ENCODE results near the gene SLC1A3. TPM values are rescaled to one million over a fixed set of nuclear protein-coding genes. Genes with fewer than 3 reads are reported as not detected.

SLC1A3 gene
- total and polyA plus RNA-seq, 4 donors: 3.4 to 47.6 (median 28.2) TPM

DNA sequence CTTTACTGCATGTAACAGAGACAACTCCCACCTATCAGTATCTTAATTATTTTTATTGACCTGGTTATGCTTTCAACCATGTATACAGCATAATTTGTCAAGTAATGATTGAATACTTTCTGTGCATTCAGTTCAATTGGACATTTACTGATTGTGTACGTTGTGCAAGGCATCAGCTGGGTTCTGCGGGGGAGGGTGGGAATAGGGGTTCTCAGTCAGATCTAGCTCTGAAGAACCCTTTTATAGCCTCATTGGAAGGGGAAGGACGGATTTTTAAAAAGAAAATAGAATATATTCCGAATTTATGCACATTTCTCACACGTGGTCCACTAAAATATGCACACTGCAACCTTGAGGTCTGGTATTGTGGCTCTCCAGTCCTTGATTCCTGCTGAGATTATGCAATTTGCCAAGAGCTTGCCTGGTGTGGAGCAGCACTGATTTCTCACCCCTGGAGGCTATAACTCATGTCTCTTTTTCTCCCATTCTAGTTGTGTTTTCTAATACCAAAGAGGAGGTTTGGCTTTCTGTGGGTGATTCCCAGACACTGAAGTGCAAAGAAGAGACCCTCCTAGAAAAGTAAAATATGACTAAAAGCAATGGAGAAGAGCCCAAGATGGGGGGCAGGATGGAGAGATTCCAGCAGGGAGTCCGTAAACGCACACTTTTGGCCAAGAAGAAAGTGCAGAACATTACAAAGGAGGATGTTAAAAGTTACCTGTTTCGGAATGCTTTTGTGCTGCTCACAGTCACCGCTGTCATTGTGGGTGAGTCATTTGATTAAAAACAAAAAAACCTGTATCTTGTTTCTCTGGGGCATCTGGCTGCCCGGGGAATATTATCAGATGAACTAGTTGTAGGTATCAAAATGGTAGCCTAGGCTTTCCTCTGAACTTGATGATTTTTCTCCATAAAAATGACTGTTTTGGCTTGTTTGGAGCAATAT is 1.7 kb downstream of the SLC1A3 start:
- peaks cover 0 to 14% (median 3%) of the 10 kb centered on the region in 5 donors for H3K4me1 ChIP-seq (ENCODE audit: control insufficient read depth in 5 of 5, insufficient read depth in 5 of 5, low read length in 5 of 5)
- WGBS, 2 donors: 74% methylated on average over 10 of the region's 10 CpGs
- peaks cover 0 to 5% (median 2%) of the 10 kb centered on the region in 4 donors for H3K36me3 ChIP-seq (ENCODE audit: control insufficient read depth in 4 of 4, insufficient read depth in 4 of 4, low read length in 4 of 4)
- DNase-seq: no peak
- no peak for ATAC-seq (ENCODE audit: insufficient read depth, low FRiP score)
- H3K9ac ChIP-seq (ENCODE audit: insufficient read depth in 1 of 2, low read length in 2 of 2): no peak overlapping the region
- H3K27ac ChIP-seq (ENCODE audit: low read depth in 1 of 2, low read length in 1 of 2): peak overlapping the region in 1 of 2 donors; percentile 62
- peaks cover 0 to 18% (median 3%) of the 10 kb centered on the region in 3 donors for H3K27me3 ChIP-seq (ENCODE audit: control insufficient read depth in 3 of 3, insufficient read depth in 3 of 3, low read length in 2 of 3)
- no peak overlapping the region for H3K4me3 ChIP-seq
- no peak for TF ChIP-seq CTCF (IDR thresholded peaks at IDR 0.05; ENCODE audit: control extremely low read depth, extremely low read depth)
- H3K9me3 ChIP-seq (ENCODE audit: control insufficient read depth in 4 of 4, insufficient read depth in 3 of 4, low read length in 3 of 4): no peaks in the 10 kb centered on the region

- Histone ChIP-seq H3K4me1 (ENCODE audit: control insufficient read depth in 5 of 5, insufficient read depth in 5 of 5, low read length in 5 of 5) (peaks cover 0 to 21% (median 5%) of the 10 kb centered on the region in 5 donors), H3K9ac (ENCODE audit: insufficient read depth in 1 of 2, low read length in 2 of 2) (no peak overlapping the region), H3K27ac (ENCODE audit: low read depth in 1 of 2, low read length in 1 of 2) (peak overlapping the region in 1 of 2 donors; percentile 75), H3K36me3 (ENCODE audit: control insufficient read depth in 4 of 4, insufficient read depth in 4 of 4, low read length in 4 of 4) (peaks cover 0 to 5% (median 2%) of the 10 kb centered on the region in 4 donors), H3K4me3 (no peak overlapping the region), H3K9me3 (ENCODE audit: control insufficient read depth in 4 of 4, insufficient read depth in 3 of 4, low read length in 3 of 4) (peaks cover 0 to 1% (median 0%) of the 10 kb centered on the region in 4 donors), H3K27me3 (ENCODE audit: control insufficient read depth in 3 of 3, insufficient read depth in 3 of 3, low read length in 2 of 3) (peaks cover 0 to 17% (median 3%) of the 10 kb centered on the region in 3 donors)
- TF ChIP-seq CTCF (IDR thresholded peaks at IDR 0.05; ENCODE audit: control extremely low read depth, extremely low read depth): no peak
- WGBS, 2 donors: 85 to 89% methylated on average over 1 of the region's 1 CpG
- ATAC-seq (ENCODE audit: insufficient read depth, low FRiP score) (no peak), DNase-seq (no peak)
These were observed 4.2 kb downstream of the SLC1A3 start for GRCh38 chr5:36610621-36611020.

DNA sequence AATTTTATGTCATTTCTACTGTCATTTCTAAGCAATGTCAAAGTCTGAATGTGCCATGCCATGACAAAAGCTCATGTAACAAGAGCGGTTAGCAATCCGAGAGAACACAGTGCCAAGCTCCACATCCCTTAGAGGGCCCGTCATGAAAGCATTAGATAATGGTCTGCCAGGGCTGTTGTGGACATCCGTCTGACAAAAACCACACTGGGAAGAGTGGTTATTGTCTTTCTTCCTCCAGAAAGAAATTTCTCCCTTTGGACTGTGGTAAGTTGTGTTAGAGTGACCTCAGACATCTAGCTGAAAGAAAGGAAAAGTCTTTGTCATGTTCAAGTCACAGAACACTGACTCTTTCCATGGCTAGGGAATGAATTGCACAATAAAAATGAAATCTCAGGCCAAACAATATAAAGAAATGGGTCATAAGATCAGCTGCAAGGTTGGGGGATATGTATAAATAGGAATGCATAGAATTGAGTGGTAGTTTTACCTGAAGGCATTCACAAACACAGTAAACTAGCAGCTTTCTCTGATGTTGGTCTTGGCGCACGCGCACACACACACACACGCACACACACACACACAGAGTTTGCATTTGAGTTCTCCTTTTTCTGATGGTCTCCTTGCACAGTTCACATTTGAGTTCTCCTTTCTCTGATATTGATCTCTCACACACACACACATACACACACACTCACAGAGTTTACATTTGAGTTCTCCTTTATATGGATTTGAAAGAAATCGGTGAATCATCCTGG is 5.3 kb downstream of the SLC1A3 start:
- Histone ChIP-seq H3K9ac (ENCODE audit: insufficient read depth in 1 of 2, low read length in 2 of 2) (no peak overlapping the region), H3K4me3 (no peak overlapping the region), H3K9me3 (ENCODE audit: control insufficient read depth in 4 of 4, insufficient read depth in 3 of 4, low read length in 3 of 4) (peaks cover 0 to 1% (median 0%) of the 10 kb centered on the region in 4 donors), H3K4me1 (ENCODE audit: control insufficient read depth in 5 of 5, insufficient read depth in 5 of 5, low read length in 5 of 5) (peaks cover 0 to 21% (median 5%) of the 10 kb centered on the region in 5 donors), H3K27me3 (ENCODE audit: control insufficient read depth in 3 of 3, insufficient read depth in 3 of 3, low read length in 2 of 3) (peaks cover 0 to 14% (median 0%) of the 10 kb centered on the region in 3 donors), H3K27ac (ENCODE audit: low read depth in 1 of 2, low read length in 1 of 2) (peak overlapping the region in 1 of 2 donors; percentile 22), H3K36me3 (ENCODE audit: control insufficient read depth in 4 of 4, insufficient read depth in 4 of 4, low read length in 4 of 4) (peaks cover 0 to 5% (median 2%) of the 10 kb centered on the region in 4 donors)
- DNase-seq: no peak
- 91 to 92% methylated on average over 9 of the region's 9 CpGs for WGBS, 2 donors
- TF ChIP-seq CTCF (IDR thresholded peaks at IDR 0.05; ENCODE audit: control extremely low read depth, extremely low read depth): no peak
- no peak for ATAC-seq (ENCODE audit: insufficient read depth, low FRiP score)
